Stimulated activated CD4-positive, alpha-beta T cell treated with anti-CD3 and anti-CD28 coated beads, Interleukin-15, amount 100 ng/mL, for 1 hour (primary cell): ENCODE results near the gene DUSP19.

Source experiments
- DNase-seq, 2 donors: peaks; one replicate each; pipeline ENCODE4 v3.0.0-alpha.2; 2020; ENCODE audit warnings: low read depth in 1 of 2, low spot score in 1 of 2

The DUSP19 gene

DNA sequence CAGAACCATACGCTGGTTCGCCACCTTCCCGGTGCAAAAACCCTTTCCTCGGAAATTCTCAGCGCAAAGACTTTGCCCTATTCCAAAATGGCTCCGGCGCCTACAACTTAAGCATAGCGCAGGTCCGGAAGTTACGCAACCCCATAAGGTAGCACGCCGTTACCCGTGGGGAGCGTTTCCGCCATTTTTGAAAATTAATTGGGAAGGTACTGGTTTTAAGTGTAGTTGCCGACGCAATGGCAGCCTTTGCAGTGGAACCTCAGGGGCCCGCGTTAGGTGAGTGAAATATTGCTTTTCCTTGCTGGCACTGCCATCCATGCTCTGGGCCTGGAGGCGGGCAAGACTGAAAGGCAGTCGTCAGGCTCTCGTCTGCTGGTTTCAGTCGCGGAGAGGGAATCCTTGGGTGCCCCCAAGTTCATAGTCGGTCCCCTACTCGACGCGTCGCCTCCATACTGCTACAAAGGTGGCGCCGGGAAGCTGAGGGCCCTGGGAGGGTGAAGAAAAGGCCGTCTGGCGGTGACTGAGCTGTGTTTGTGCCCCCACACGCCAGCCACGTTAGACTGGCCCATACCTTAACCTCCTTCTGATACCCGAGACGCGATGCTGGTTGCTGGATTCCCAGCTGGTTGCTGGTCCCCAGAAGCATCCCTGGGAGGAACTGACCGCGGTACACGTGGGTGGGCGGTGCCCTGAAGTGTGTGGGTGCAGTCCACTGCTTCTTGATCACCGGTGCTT lies 45.8 kb downstream of the DUSP19 start, which contains the start of gene NUP35:
NUP35 (plus strand) TSS at position 222 of the 735 bp plus-strand sequence; CDS start at position 237, 15 bp downstream.
- DNase-seq = peak; percentile 59 to 77

DNA sequence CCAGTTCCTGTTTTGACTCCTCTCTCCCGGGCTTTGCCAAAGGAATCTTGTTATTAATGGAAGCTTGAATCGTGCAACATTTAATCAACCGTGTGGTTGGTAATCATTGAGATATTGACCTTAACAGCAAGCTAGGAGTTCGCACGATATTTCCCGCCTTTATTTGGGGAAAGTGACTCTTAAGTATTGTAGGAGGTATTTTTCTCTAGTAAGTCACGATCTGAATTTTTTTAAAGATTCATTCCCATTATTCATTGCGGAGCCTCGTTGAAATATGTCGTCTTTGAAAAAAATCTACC lies 46.4 kb downstream of the DUSP19 start:
- DNase-seq = no peak

DNA sequence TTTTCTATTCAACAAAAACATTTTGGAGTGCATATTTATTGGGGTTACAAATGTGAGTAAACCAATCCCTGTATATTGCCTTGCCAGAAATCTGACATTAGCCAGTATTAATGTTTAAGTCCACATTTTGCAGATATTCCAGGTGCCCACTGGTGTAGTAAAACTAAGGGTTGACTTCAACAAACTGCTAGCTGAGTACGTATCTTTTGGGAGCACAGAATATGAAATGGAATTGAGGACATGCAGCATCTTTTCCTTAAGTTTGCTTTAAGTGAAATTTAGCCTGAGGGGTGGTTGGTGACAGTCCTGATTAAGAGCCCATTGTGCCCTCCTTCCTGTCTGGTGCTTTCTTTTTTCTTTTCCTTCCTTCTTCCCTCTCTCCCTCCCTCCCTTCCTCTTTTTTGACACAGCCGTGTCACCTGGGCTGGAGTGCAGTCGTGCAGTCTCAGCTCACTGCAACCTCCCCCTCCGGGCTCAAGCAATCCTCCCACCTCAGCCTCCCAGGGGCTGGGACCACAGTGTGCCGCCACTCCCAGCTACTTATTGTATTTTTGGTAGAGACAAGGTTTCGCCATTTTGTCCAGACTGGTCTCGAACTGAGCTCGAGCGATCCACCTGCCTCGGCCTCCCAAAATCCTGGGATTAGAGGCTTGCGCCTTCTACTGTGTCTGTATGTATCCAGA lies 47.3 kb downstream of the DUSP19 start:
- no peak for DNase-seq

DNA sequence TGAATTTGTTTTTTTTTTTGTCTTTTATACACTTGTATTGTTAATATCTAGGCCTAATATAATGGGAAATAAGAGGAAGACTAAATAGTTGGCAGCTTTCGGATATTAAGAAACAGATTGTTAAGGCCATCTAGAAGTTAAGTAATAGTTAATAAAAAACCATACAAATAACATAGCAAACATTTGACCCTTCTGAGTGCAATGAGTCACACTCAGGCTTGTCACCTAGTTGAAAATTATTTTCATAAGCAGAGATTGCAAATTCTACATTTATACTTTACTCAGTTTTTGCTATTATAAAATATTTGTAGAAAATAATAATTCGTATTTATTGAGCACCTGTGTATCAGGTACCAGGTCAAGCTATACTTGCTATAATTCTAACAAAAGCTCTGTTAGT lies 48.1 kb downstream of the DUSP19 start:
- no peak for DNase-seq

DNA sequence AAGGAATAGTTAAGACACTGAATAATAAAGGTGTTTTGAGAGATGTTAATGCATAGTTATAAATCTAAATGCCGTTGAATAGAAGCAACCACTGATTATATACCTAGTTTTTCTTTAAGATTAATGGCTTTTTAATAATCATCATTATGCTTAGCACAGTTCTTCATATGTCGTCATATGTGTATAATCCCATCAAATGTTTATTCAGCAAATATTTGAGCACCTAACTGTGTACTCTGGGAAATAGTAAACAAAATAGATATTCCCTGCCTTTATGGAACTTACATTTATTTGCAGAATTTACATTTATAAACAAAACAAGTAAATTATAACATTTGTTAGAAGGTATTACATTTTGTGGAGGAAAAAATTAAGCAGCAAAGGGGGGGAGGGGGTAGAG lies 55.5 kb downstream of the DUSP19 start:
- DNase-seq = no peak

DNA sequence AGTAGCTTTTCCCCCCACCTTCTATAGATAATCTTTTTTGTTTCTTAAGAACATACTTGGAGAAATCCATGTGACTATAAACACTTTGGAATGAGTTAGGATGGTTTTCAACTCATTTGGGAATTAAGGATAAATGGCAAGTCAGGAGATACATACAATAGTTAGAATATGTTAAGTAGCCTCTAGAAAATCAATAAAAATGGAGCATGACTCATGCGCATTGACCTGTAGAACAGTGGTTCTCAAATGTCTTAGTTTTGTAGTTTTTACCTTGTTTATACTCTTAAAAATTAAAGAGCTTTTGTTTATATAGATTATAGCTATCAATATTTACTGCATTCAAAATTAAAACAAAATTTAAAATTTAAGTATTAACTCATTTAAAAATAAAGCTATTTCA lies 70.4 kb downstream of the DUSP19 start:
- no peak for DNase-seq

DNA sequence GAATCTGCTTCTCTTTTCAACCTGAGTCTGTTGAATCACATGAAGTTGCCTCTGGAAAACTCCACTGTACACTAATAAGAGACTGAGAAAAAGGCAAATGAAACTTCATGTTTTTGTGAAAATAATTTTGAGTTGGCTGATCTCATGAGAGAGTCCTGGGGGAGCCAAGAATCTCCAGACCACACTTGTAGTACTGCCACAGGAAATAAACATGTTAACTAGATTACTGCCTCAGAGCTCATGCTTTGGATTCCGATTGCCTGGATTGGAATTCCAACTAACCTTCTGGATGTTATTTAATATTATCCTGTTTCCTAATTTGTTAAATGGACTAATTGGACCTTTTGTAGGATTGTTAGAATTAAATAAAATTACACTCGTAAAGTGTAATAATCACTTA lies 70.9 kb downstream of the DUSP19 start:
- no peak for DNase-seq
